NCI-H2081 treated with DMSO at 0.1 percent for 48 hours (cell line): ENCODE results near the gene UBQLN4.

Experiments used
- DNase-seq: peaks from one replicate; lab custom pipeline; 2025; lab: John Stamatoyannopoulos, UW

The UBQLN4 gene

GRCh38 chr1:156014829-156015228 lies 38.8 kb downstream of the UBQLN4 start:
- DNase-seq = no peak

GRCh38 chr1:156012051-156012817 lies 41.4 kb downstream of the UBQLN4 start:
- no peak for DNase-seq

GRCh38 chr1:156009404-156009803 lies 44.2 kb downstream of the UBQLN4 start:
- DNase-seq = no peak

GRCh38 chr1:156006666-156007376 lies 46.8 kb downstream of the UBQLN4 start:
- DNase-seq = no peak

- DNase-seq = no peak
These were observed 48.6 kb downstream of the UBQLN4 start for GRCh38 chr1:156004843-156005584.

GRCh38 chr1:156003923-156004188 lies 49.7 kb downstream of the UBQLN4 start:
- DNase-seq = no peak

- DNase-seq = no peak
These were observed 51.2 kb downstream of the UBQLN4 start for GRCh38 chr1:156002188-156002911.

- no peak for DNase-seq
These were observed 51.9 kb downstream of the UBQLN4 start for GRCh38 chr1:156001662-156002171.

- DNase-seq = no peak
These were observed 52.5 kb downstream of the UBQLN4 start for GRCh38 chr1:156001021-156001661.

- no peak for DNase-seq
These were observed 53.6 kb downstream of the UBQLN4 start for GRCh38 chr1:155999964-156000363.

- no peak for DNase-seq
These were observed 57.4 kb downstream of the UBQLN4 start for GRCh38 chr1:155996166-155996565.

GRCh38 chr1:155993595-155993994 lies 60.0 kb downstream of the UBQLN4 start:
- DNase-seq = no peak

GRCh38 chr1:155990005-155990739 lies 63.4 kb downstream of the UBQLN4 start:
- DNase-seq = no peak

- peak; percentile 35 for DNase-seq
These were observed 64.2 kb downstream of the UBQLN4 start for GRCh38 chr1:155989242-155990004.
